Activated naive CD4-positive, alpha-beta T cell treated with anti-CD3 and anti-CD28 coated beads, Interleukin-2, amount 50 U/mL, for 72 hours (primary cell): ENCODE measurements around the gene TMEM186. TPM values are rescaled to one million over a fixed set of nuclear protein-coding genes. Genes with fewer than 3 reads are reported as not detected.
"Not testable (repeated sequence)": the region's sequence is repeated elsewhere in the genome, so short reads cannot be mapped to it uniquely, and the experiment has no call there.

Experiments
- ATAC-seq, 2 donors: fragments of 150-1000 bp; cut with Tn5 transposase; 2 replicates each; pipeline ENCODE4 v1.10.0; 2021; ENCODE audit warnings: mild to moderate bottlenecking in 2 of 2, moderate library complexity in 2 of 2
- DNase-seq, 2 donors: peaks; one replicate each; pipeline ENCODE4 v3.0.0; 2021 to 2022; ENCODE audit warnings: low spot score in 2 of 2
- H3K27ac Mint-ChIP-seq, 2 donors: one replicate each; pipeline ENCODE4 v1.8.0; 2022; ENCODE audit warnings: mild to moderate bottlenecking in 2 of 2, mixed read lengths in 2 of 2
- H3K36me3 Mint-ChIP-seq, 2 donors: one replicate each; pipeline ENCODE4 v1.8.0; 2022; ENCODE audit warnings: mixed read lengths in 2 of 2
- H3K9me3 Mint-ChIP-seq, 2 donors: one replicate each; pipeline ENCODE4 v1.8.0; 2022; ENCODE audit warnings: mixed read lengths in 2 of 2
- total RNA-seq, 2 donors: library from RNA; stranded (reverse); gene quantifications; one replicate each; pipeline ENCODE4 v1.2.3, GENCODE V29; 2022

The TMEM186 gene
- total RNA-seq, 2 donors from 2014 or later, result 15.1 to 19.8 TPM

DNA sequence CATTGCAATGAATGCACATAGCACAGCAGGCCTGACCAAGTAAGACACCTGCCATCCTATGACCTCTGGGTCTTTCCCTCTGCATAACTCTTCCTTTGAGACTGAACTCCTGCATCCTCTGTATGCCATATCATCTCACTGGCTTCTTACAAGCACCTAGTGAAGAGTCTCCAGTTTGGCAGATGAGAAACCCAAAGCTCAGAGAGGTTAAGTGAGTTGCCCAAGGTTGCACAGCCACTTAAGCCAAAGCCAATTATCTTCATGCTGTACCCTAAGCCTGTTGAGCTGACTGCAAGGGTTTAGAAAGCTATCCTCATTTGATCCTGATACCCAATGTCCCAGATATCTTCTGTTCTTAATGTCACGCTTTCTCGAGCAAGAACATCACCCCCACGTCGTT is 35.2 kb downstream of the TMEM186 start:
- H3K9me3 Mint-ChIP-seq, result no peaks in the 10 kb centered on the region
- no peaks in the 10 kb centered on the region for H3K36me3 Mint-ChIP-seq
- H3K27ac Mint-ChIP-seq, result no peak overlapping the region
- DNase-seq (no peak), ATAC-seq (no peak)

DNA sequence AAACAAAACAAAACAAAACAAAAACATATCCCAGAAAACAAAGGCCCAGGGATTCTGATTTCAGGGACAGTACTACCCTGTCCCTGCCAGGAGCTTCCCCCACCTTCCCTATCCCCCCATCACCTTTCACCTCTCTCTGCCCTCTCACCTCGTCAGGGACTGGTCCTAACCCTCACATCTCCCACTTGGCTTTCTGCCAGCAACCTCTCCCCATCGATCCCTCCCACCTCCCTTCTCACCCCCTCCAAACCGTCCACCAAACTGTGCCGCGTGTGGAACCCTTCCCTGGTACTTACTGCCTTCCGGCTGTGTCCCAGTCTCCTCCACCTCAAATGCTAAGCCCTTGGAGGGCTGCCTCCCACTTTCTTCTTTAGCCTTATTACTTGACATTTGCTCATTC is 36.4 kb downstream of the TMEM186 start:
- Mint-ChIP-seq H3K36me3 (no peaks in the 10 kb centered on the region), H3K9me3 (no peaks in the 10 kb centered on the region), H3K27ac (peak overlapping the region in 1 of 2 donors; percentile 40)
- no peak for DNase-seq
- ATAC-seq, result no peak

DNA sequence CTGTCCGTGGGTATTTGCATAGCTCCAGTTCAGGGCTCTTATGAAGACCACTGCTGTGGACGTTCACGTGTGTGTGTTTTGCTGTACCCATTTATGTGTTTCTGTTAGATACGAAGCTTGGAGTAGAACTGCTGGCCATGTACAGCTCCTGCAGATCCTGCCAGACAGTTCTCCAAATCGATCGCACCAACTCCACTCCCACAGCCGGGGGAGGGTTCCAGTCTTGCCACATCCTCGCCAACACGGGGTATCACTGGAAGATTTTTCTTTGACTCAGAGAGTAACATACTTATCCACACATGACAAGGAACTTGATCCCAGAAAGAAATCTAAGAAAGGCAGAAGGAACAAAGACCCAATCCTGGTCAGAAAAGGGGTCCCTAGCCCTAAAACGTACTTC is 37.4 kb downstream of the TMEM186 start:
- DNase-seq (no peak), ATAC-seq (no peak)
- no peaks in the 10 kb centered on the region for H3K9me3 Mint-ChIP-seq
- H3K27ac Mint-ChIP-seq, result no peak overlapping the region
- no peaks in the 10 kb centered on the region for H3K36me3 Mint-ChIP-seq

DNA sequence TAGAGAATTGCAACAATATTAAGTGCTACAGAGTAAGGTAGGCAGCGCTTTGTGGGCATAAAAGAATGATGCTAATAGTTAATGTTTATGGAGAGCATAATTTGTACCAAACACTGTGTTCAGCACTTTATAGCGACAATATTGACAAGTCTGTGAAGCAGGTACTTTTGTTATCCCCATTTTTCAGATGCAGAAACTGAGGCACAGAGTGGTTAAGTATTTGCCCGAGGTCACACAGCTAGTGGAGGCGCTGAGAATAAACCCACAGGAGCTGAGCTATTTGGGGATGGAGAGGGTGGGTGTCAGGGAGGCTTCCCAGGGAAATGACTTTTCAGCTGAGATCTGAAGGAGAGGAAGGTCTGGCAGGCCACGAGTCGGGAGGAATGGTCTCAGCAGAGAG is 39.4 kb downstream of the TMEM186 start:
- no peak for DNase-seq

DNA sequence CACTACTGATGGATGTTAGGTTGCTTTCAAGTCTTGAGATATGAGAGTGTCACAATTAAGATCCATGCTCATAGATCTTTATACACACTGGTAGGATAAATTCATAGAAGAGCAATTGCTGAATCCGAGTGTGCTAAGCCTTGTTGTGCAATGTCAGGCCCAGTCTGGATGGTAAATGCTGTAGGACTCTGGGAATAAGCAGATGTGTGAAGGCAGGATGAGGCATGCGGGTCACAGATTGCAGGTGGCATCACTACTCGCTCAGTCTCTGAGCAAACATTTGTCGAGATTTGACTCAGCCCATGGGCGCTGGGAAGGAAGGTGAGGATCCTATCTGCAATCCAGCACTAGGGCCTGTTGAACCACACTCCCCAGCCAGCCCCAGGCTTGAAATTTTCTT is 40.7 kb downstream of the TMEM186 start:
- no peaks in the 10 kb centered on the region for H3K36me3 Mint-ChIP-seq
- H3K27ac Mint-ChIP-seq, result no peak overlapping the region
- DNase-seq (no peak), ATAC-seq (no peak)
- no peaks in the 10 kb centered on the region for H3K9me3 Mint-ChIP-seq

More for the DNA sequence above, 39.4 kb downstream of the TMEM186 start:
- Mint-ChIP-seq H3K9me3 (no peaks in the 10 kb centered on the region), H3K27ac (no peak overlapping the region), H3K36me3 (no peaks in the 10 kb centered on the region)
- no peak for ATAC-seq

DNA sequence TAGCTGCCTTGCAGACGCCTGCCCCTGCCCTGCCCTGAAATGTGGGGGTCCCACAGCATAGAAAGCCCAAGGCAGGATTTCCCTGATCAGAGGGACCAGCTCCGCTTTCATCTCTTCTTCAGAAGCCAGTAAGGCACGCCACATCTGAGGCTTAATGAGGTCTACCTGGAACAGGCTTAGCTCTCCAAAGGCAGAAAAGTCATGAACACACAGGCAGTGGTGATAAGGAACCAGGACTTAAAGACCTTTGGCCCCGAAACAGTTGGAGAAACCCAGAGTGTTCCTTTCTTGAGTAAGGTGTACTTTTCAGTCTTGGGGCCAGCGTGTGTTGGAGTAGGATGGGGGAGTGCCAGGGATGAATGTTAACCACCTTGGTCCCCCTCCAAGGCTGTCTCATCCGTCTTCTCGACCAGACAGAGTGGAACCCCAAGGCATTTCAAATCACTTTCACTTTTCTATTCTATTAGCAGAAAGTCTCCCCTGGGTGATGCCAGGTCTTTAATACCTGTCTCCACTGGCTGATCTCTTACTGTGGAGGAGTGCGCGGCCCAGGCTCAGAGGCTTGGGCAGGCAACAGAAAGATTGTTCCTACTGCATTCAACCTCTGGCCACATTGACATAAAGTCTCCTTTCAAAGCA is 43.9 kb downstream of the TMEM186 start:
- Mint-ChIP-seq H3K27ac (peak overlapping the region in 1 of 2 donors; percentile 50), H3K9me3 (no peaks in the 10 kb centered on the region), H3K36me3 (no peaks in the 10 kb centered on the region)
- ATAC-seq, result no peak
- no peak for DNase-seq

DNA sequence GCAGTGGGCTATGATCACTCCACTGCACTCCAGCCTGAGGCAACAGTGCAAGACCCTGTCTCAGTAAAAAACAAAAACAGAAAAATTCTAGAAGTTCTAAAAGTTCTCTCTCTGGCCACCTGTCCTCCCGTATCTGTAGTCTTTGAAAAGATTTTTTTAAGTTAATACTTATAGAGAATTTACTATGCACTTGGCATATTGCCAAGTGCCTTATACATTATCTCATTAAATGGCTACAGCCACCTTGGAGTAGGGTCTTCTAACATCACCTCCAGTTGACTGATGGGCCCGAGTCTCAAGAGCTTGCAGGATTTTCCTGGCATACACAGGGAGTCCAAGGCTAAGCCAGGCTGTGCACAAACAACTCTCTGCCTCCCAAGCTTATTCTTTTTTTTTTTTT is 44.7 kb downstream of the TMEM186 start:
- DNase-seq, result no peak
- no peak for ATAC-seq
- Mint-ChIP-seq H3K36me3 (no peaks in the 10 kb centered on the region), H3K9me3 (no peaks in the 10 kb centered on the region), H3K27ac (no peak overlapping the region)

DNA sequence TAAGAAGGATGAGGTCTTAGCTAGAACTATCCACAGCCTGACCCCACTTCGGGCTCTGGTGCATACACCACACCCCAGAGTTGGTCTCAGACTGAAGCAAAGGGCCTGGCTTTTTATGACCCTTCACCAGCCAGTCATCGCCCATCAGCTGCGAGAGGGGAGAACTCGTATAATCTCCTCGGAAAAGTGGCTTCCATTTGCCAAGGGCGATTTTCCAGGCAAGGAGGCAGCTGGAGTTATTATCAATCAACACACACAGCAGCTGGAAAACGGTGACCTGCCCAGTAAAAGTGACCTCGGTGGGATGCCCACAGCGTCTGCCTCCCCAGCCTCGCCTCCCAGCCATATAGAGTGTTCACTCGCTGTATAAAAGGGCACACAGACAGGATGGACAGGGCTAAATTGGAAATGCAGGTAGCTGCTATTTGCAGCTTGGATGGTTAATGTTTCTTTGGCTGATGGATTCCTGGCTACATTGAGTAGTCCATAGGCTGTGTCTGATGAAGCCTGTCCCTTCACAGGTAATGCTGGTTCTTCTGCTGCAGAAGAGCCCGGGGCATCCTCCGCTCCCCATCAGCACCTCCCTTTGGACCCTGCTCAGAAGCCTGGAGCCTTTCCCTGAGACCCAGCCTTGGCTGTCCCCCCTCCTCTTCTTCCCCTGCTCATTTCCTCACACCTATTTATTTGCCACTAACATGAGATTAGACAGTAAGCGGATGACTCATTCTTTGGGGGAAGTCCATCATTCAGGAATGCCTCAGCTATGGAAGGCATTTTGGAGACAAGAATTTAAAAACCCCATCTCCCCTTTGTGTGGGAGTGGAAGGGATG is 45.7 kb downstream of the TMEM186 start:
- H3K27ac Mint-ChIP-seq, result no peak overlapping the region
- DNase-seq, result no peak
- no peak for ATAC-seq
- no peaks in the 10 kb centered on the region for H3K36me3 Mint-ChIP-seq
- no peaks in the 10 kb centered on the region for H3K9me3 Mint-ChIP-seq

DNA sequence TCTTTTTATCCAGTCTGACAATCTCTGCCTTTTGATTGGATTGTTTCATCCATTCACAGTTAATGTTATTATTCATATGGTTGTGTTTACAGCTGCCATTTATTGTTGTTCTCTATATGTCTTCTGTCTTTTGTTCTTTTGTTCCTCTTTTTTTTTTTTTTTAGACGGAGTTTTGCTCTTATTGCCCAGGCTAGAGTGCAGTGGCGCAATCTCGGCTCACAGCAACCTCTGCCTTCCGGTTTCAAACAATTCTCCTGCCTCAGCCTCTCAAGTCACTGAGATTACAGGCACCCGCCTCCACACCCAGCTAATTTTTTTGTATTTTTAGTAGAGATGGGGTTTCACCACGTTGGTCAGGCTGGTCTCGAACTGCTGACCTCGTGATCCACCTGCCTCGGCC is 48.5 kb downstream of the TMEM186 start:
- not testable (repeated sequence) for H3K9me3 Mint-ChIP-seq, ATAC-seq, DNase-seq, H3K36me3 Mint-ChIP-seq, H3K27ac Mint-ChIP-seq

Other genes starting within 250 kb of the TMEM186 start
- gene TMEM114, start 207.1 kb downstream of the TMEM186 start, total RNA-seq, result not detected
- 10 to 100 TPM; 38.9 to 50.7 TPM for gene METTL22, start 175.9 kb downstream of the TMEM186 start, total RNA-seq
- gene ABAT, start 123.0 kb downstream of the TMEM186 start, total RNA-seq, result 1 to 10 TPM; 3.5 to 8.7 TPM
- 10 to 100 TPM; 24.2 to 46.2 TPM for gene PMM2, start 200 bp upstream of the TMEM186 start, total RNA-seq
- gene CARHSP1, start 71.4 kb upstream of the TMEM186 start, total RNA-seq, result 100 to 1,000 TPM in 1 of 2 donors, 10 to 100 TPM in 1; 88.1 to 106 TPM
- not detected for gene LITAFD, start 84.7 kb upstream of the TMEM186 start, total RNA-seq
- 100 to 1,000 TPM; 154 to 171 TPM for gene USP7, start 166.3 kb upstream of the TMEM186 start, total RNA-seq